ENCODE results near the gene CLIC5.

CLIC5 gene

DNA sequence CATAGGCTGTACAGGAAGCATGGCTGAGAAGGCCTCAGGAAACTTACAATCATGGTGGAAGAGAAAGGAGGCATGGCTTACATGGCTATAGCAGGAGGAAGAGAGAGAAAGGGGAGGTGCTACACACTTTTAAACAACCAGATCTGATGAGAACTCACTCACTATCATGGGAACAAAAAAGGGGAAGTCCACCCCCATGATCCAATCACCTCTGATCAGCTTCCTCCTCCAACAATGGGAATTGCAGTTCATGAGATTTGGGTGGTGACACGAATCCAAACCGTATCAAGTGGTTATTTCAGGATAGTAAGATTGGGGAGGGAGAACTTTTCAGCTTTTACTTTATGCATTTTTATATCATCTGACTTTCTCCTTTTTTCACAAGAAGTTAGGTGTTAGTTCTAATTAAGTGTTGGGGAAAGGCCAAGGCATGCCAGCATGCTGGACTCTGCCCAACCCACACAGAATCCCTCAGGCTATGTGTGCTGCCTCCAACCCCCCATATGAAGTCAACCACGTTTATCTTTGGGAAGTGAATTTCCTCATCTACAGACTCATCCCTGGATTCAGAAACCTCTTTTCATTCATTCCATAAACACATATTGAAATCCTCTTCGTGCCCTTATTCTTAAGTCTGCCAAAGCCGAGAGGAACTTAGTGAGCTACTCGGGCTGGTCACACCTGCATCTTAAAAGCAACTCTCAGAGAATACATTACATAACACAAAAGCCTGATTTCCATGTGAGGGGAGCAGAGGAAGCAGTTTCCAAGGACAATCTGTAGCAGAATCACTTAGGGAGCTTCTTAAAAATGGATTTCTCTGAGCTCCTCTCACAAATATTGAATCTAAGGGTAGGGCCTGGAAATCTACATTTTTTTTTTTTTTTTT is 16.7 kb upstream of the CLIC5 start:
- no peak for DNase-seq

DNA sequence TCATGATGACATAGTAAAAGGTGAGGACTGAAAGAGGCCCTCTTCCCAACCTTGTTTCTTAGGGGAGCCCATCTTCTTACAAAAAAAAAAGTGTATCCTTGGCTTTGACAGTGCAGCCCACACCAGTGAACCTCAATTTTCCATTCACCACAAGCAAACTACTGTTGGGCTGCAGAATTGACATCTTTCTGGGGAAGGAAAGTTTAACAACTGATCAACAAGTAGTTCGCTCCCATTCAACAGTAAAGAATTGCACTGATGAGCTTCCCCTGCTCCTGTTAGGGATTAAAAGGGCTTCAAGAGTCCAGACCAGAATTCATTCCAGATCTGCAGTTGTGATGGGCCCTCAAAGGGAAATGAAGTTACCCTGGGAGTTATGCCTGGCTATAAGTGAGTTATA is 13.9 kb upstream of the CLIC5 start:
- DNase-seq, result no peak

DNA sequence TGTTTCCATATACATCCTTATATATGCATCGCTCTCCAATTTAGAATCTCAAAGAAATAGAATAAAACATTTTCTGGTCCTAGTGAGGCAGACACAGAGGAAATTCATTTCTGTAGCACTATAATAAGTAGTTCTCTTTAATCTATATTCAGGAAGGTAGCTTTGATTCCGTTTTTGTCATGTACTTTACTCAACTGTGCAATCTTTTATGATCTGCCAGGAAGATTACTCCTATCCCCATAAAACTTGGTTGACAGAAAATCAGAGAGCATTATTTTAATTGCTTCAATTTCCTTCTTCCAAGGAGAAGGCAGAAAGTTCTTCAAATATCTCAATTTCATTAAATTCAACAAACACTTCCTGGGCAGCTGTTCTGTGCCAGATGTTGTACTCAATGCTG is 10.6 kb upstream of the CLIC5 start:
- DNase-seq, result no peak

DNA sequence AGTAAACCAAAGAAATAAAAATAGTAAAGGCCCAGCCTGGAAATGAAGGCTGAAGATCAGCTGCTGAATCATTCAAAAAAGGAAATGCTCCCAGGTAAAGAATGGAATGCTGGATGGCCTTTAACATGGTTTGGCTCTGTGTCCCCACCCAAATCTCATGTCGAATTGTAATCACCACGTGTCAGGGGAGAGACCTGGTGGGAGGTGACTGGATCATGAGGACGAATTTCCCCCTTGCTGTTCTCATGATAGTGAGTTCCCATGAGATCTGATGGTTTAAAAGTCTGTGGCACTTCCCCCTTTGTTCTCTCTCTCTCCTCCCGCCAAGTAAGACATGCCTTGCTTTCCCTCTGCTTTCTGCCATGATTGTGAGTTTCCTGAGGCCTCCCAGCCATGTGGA is 9.9 kb upstream of the CLIC5 start:
- DNase-seq, result no peak

DNA sequence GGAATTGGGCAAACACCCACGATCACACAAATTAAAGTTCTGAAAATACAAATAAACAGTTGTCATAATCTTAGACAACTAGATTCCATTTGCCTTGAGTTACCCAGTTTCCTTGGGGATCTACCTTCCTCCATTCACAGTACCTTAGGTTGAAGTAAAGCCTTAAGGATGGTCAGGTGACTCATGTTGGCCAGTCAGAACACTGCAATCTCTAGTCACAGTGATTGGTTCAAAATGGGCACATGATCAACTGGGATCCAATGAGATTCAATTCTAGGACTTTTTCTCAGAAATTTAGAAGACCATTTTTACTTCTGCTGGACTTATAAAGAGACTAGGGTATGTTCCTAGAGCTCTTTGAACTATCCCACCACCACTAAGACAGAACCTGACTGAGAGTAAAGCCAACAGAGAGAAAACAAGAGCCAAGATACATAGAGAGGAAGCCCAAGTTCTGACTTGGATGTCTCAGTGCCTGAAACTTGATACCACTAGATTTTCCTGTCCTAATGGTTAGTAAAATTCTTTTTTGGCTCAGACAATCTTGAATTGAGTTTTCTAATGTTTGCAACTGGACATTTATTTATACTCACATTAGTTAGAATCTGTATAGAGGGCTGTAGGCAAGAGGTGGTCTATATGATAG is 8.6 kb upstream of the CLIC5 start:
- DNase-seq, result no peak

DNA sequence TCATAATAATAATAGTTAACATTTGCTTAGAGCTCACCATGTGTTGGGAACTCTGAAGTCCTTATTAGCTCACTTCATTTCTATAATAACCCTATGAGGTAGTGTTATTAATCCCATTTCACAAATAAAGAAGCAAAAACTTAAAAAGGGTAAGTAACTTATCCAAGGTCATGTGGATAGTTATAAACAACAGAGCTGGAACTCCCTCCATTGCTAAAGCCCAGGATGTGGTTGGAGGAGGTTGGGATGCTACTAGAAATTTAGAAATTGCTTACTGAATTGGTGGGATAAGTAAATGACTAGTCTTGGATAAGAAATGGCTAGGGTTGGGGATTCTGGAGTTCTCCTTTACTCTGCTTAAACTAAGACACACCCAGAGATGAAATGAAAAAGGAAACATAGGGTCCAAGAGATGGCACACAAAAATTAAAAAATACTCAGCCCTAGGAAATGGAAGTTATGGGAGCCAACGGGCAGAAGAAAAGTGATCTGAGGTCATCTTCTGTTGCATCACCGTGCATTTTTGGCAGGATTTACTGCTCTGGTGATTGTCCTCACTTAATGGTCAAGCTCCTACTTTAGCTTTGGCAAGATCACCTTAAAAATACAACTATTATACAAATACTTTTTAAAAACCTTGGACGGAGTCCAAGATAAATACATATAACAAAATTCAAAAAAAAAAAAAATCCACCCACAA is 7.7 kb upstream of the CLIC5 start:
- no peak for DNase-seq

DNA sequence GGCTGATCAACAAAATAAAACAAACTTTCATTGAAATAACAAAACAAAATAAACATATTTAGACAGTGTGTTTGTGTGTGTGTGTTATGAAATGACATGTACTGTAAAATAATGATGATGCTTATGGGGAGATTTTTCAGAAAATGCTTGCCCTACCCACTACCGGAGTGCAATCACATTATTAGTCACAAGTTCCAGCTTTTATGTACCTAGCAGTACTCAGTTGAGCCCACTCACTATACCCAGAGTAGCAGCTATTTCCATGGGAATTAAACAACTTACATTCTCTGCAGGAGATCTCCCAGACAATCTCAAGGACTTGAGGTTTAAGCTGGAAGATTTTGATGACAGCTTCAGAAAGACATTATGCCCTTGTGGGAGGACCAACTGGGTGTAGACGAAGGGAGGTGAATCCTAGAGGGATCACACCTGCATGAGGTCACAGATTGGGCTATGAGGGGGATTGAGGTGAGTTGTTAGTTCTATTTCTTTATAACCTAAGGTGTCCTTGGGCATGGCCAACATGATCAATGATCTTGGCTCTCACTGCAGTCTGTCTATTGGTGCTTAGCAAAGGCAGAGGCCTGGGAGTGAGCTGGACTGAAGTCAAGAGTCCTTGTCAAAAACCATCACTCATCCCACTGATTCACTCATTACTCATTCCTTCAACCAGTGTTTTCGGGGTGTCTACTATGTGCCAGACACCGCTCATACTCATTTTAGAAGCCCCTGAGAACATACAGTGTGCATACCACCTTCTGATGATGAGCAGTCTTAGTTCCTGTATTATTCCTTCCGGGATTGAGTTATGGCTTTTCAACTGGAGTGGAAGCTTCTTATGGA is 6.7 kb upstream of the CLIC5 start:
- DNase-seq, result no peak

DNA sequence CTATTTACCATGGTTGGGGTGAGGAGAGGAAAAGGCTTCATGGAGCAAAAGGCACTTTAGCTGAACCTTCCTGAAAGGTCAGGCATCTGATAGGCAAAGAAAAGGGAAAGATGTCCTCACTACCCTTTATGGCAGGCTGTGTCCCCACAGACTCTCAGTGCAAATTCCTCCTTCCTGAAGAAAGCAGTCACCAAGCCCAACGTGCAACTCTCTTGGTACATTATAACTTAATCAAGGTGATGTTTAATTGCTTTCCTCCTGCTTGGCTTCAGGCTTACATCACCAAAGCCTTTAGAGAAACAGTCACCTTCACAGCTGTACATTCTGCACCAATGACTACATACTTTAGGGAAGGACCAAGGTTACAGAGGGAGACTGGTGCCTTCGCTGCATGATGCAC is 2.1 kb upstream of the CLIC5 start:
- DNase-seq, result no peak

DNA sequence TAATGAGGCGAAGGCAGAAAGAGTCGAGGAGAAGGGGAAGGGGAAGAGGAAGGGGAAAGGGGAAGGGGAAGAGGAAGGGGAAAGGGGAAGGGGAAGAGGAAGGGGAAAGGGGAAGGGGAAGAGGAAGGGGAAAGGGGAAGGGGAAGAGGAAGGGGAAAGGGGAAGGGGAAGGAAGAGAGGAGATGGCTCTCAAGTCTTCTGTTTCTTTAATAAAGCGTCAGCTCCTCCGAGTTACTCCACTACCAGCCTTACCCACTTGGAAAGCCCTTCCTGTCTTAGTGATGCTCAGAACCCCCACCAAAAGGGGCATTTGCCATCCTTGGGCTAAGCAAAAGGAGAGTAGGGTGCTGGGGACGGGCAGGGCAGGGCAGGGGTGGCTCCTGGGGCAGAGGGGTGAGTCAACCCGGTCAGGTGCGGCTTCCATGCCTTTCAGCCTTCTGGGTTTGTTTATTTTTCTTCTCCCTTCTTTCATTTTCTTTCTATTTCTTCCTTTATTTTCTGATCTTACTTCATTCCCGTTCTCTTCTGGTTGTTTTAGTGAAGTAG is 476 bp upstream of the CLIC5 start:
- DNase-seq, result no peak

DNA sequence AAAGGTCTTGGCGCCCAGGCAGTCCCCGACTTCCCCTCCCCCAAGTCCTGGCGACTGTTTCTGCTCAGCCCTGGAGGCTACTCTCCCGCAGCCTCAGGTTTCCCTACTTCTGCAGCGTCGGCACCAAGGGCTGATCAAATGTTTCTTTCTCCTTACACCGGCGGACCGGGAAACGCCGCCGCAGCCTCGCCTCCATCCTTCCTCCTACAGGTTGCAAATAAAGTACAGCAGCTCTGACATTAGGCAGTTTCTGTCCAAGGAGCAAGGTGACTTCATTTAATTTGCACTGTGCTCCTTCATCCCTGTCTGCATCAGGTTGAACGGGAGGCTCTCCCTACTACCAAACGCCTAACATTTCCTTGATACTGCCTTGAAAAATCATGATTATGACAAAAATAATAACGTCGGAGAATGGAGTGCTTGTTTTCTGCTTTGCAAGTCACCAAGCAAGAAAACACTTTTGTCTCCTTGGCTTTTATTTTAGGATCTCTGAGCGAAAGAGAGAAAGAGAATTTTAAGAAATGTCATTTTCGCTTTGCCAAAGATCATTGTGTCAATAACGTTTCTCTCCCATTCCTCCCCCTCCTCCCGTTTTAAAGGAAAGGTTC is 1.0 kb downstream of the CLIC5 start:
- no peak for DNase-seq

DNA sequence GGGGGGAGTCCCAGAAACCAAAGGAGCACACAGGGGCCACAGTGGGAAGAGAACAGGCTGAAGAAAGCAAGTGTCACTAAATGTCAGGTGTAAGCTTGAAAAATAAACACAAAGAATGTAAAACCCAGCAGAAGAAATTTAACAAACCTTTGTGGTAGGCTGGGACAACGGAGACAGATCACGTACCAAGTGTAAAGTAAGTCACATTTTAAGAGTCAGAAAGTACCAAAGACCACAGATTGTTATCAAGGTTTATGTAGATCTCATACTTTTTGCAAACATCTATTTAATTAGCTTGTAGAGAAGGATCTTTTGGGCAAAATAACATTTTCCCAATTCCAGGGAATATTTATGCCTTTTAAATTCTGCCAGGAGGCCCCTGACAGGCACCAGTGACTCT is 1.6 kb downstream of the CLIC5 start:
- no peak for DNase-seq

DNA sequence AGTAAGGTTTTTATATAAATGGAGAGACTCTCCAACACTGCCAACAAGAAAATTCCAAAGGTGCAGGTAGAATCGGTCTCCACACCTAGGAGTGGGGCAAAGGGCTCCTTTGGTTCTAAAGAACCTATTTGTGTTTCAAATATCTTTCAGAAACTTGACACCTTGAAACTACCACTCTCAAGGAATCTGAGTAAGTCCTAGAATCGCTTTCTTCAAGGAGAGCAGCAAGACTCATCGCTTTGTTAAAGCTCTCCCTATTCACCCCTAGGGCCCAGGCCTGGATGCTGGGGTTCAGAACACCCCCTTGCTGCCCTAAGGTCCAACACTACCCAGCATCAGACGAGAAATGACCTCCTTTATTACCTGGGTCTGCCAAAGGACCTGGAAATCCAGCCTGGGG is 2.0 kb downstream of the CLIC5 start:
- DNase-seq, result no peak

DNA sequence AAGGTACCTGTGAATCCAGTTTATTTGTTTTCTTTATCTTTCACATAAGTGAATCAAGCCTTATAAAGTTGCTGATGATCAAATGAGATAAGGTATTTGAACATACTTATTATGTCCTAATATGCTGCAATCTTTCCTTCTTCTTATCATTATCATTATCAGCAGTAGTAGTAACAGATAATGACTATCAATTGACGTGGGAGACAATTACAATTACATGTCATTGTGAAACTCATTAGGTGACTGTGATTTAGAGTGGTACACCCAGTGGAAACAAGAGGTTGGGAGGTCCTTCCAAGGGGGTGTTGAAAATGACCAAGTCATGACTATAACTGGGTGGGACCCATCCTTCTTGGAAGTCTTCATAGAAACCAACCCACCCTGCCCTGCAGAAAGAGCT is 2.8 kb downstream of the CLIC5 start:
- no peak for DNase-seq

DNA sequence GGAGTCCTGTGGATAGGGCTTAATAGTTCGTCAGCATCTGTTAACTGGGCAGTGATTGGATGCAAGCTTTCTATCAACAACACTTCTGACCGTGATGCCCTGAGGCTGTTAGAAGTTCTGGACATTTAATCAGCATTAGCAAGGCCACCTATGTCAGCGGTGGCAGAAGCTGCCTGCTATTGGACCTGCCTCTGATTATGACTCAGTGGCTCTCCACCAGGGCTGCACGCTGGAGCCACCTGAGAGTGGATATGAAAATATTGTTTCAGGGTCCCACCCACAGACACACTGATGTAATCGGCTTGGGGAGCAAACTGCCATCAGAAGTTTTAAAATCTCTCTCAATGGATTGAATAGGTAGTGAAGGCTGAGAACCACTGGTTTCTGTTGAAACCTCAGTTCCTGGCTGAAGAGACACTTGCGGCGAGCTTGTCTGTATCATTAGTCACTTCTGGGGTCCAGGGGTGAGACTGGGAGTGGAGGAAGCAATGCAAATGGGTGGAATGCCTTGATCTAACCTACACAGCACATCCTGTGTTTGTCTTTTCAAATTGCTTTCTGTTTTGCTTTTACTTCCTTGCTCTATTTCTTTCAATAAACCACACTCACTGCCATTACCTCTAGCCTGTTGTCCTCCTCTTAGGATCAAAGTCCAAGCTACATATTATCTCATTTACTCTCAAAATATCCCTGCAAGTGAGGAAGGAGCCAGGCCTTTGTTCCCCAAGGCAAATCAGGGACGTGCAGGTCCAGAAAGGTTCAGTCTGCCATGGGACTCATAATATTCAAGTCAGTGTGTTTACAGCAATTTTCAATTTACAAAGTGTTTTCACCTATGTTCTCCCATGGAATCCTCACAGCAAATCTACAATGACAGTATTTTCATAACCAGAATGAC is 4.2 kb downstream of the CLIC5 start:
- peak; percentile 31 for DNase-seq

DNA sequence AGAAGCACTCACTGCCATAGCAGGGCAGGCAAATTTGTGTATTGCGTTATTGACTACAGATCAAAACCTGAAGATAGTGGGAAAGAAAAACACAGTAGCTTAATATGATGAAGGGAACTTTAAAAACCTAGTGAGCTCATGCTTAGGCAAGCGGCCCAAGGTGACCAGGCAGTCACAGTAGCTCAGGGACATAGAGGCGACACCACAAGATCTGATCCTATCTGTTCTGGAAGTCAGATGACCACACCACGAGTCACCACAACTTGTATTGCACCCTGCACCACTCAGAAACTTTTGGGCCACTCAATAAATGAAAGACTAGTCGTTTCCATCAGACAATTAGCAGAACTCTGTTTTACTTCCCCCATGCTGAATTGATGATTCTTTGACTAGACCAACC is 4.9 kb downstream of the CLIC5 start:
- no peak for DNase-seq

DNA sequence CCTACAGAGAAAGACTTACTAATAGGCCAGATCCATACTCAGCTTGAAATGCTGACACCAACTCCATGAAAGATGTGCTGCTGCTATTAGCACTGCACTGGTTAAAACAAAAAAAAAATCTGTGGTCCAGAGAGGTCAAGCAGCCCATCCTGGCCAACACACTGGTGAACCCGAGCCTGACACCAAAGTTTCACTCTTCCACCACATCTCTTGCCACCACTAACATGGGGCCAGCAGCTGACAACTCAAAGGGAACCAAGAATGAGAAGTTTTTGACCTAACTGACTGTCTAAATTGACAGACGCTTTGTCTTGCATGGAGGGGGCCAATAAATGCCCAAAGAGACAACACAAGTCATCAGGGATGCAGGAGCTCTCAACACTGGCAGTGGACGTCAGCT is 5.4 kb downstream of the CLIC5 start:
- DNase-seq, result no peak

DNA sequence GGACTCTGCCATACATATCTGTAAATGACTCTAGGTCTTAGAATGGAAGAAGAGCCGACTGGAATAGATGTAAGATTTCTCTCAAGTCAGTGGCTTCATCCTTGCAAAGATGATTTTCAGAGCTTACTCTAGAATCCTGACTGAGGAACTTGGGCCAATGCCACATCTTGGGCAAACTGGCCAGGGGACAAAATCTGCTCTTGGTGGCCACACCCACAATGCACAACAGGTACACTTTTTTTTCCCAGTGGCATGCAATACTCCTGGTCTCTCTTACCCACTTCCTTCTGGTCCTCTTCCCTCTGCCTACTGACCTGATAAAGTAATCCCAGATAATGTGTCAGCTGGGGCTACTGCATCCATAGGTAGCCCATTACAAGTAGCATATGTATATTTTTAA is 13.4 kb downstream of the CLIC5 start:
- no peak for DNase-seq

DNA sequence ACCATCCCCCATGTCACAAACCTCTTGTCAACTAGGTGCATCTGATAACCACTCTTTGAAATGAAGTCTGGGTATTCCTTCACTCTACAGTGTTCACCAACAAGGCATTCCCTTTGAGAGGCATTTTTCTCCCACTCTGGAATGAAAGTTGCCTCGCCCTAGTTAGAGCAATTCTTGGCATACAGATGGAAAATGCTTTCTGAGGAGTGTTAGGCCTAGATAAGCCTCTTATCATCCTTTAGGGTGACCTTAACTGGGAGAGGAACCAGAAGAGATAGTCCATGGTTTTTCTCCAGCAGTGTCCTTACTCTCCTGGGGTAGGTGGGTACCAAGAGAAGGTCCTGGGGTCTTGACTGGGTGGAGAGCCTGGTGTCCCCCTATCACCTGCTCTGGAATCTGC is 14.8 kb downstream of the CLIC5 start:
- no peak for DNase-seq

DNA sequence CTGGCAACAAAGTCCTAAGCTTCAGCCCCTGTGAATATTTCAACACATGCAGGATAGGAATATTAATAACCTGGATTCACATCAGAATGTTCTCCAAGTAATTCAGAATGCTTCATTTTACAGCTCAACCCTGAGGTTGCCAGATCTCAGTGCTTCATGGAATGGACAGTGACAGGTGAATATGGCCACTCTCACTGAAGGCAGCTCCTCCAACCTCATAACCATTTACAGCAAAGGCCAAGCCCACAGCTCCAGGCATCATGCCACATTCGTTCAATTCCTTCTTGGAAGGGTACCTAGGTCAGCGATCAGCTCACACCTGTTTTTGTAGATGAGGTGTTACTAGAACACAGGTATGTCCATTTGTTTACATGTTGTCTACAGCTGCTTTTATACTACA is 17.1 kb downstream of the CLIC5 start:
- no peak for DNase-seq

DNA sequence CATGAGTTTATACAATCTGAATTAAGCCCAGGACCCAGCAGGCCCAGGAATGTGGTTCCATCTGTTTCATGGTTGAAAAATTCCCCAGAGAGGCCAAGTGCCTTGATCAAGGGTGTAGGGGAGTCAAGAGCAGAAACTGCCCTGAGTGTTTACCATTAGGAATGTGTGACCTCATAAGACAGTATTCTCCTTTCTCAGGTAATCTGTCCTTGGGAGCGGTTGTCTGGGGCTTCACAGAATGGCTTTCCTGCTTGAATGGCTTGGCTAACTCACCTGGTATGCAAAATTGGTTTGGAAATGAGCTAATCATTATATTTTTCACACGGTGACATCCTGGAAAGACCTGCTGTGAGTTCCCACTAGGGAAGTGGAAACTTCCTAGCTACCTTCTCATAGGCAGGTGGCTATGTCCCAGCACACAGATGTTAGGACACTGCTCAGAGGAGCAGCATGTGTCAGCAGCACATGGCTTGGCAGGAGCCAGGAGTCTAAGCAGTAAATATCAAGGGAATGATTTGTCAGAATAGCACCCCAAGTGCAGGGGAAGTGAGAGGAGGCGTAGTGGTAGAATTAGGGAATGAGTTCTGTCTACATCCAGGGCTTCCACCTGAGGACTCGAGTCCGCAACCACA is 17.7 kb downstream of the CLIC5 start:
- no peak for DNase-seq

DNA sequence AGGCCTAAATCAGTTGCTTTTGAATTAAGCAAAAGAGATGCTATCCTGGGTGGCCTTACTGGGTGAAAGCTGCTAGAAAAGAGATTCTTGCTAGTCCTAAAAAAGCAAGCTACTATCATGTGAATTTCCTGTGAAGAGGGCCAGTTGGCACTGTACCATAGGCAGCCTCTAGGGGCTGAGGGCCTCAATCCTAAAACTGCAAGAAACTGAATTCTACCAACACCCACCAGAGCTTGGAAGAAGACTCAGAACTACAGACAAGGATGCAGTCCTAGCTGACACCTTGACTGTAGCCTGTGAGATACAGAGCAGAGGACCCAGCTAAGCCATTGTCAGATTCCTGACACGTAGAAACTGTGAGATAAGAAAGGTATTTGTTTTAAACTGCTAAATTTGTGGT is 24.5 kb downstream of the CLIC5 start:
- no peak for DNase-seq

Data from effector CD4-positive, alpha-beta T cell (primary cell).